Measurements from ENCODE around the gene ZNF236. TPM values are rescaled to one million over a fixed set of nuclear protein-coding genes. Genes with fewer than 3 reads are reported as not detected.

ZNF236 gene
- total and polyA plus RNA-seq, 2 of the 8 experiments (the other 6 are each of a cell fraction or from before 2014, with no cell fraction given): 6.7 to 14.5 TPM

- POLR2A ChIA-PET (ENCODE audit: partially characterized antibody): interaction anchor here (1.5 kb wide), 1 partner anchor 11 kb away, joined by 3 read pairs; no protein-coding TSS in a partner anchor
- no peak overlapping the region for H4K8ac ChIP-seq (ENCODE audit: extremely low read depth, insufficient read depth, low read length)
- no peak overlapping the region for H4K5ac ChIP-seq (ENCODE audit: insufficient read length, low read depth, low read length)
- peaks cover 0 to 1% of the 10 kb centered on the region in 2 experiments for H4K20me1 ChIP-seq (replicated peaks in 1 of 2; ENCODE audit: control insufficient read depth in 1 of 2, insufficient read depth in 2 of 2, low read length in 2 of 2)
- FAIRE-seq: no peak
- H3K4me3 ChIP-seq (ENCODE audit: extremely low read depth in 1 of 4, insufficient read depth in 2 of 4, low read depth in 3 of 4, low read length in 4 of 4): no peak overlapping the region
- peaks cover 0 to 12% (median 3%) of the 10 kb centered on the region in 4 experiments; a peak in 6 of 8 replicates for H3K36me3 ChIP-seq (ENCODE audit: control insufficient read depth in 2 of 4, insufficient read depth in 4 of 4, low read length in 3 of 4)
- no peaks in the 10 kb centered on the region for H3K27me3 ChIP-seq (replicated peaks in 1 of 4; ENCODE audit: control insufficient read depth in 3 of 4, extremely low read depth in 1 of 4, insufficient read depth in 3 of 4, low read length in 3 of 4)
- H2BK15ac ChIP-seq (ENCODE audit: low read length): no peak overlapping the region
- H3K79me2 ChIP-seq (ENCODE audit: control insufficient read depth in 1 of 2, insufficient read depth in 2 of 2, low read length in 2 of 2): no peaks in the 10 kb centered on the region
- CTCF ChIA-PET (ENCODE audit: partially characterized antibody): interaction anchor here (1.0 to 3.7 kb wide), 7 partner anchors 13 to 63 kb away, joined by 3 to 19 read pairs (median 3); no protein-coding TSS in a partner anchor
- H2BK12ac ChIP-seq (ENCODE audit: low read depth, low read length): no peak overlapping the region
- H3K14ac ChIP-seq (ENCODE audit: insufficient read length): no peak overlapping the region
- H3K27ac ChIP-seq (ENCODE audit: low read depth, low read length): no peak overlapping the region
- DNase-seq (ENCODE audit: low read depth in 1 of 2, low spot score in 2 of 2): no peak
- no peak overlapping the region for H2BK120ac ChIP-seq (replicated peaks; ENCODE audit: low read depth, low read length)
- H3K4ac ChIP-seq (replicated peaks; ENCODE audit: insufficient read length, low read depth, low read length): no peak overlapping the region
- no peak overlapping the region for H2BK20ac ChIP-seq (ENCODE audit: low read length)
- no peak overlapping the region for H2AFZ ChIP-seq (ENCODE audit: low read length)
- H2BK5ac ChIP-seq (ENCODE audit: low read depth, low read length): no peak overlapping the region
- no peaks in the 10 kb centered on the region for H3K23me2 ChIP-seq (ENCODE audit: low read depth, low read length)
- no peak overlapping the region for H2AK5ac ChIP-seq (ENCODE audit: low read depth, low read length)
- WGBS, 2 experiments (ENCODE audit: extremely low coverage in 1 of 2, insufficient coverage in 1 of 2, insufficient read length in 1 of 2, insufficient replicate concordance in 2 of 2, low coverage in 1 of 2, low lambda C conversion rate in 2 of 2, missing lambda C conversion rate in 1 of 2): 86% methylated on average over 1 of the region's 1 CpG; no CpG with 5 or more reads in 1 of the 2 experiments
- H3K4me1 ChIP-seq (replicated peaks in 1 of 4; ENCODE audit: control insufficient read depth in 3 of 4, insufficient read depth in 4 of 4, low read length in 3 of 4): no peaks in the 10 kb centered on the region
- H3K23ac ChIP-seq (ENCODE audit: insufficient read length): no peak overlapping the region
- no peaks in the 10 kb centered on the region for H3K79me1 ChIP-seq (ENCODE audit: low read depth, low read length)
- H3K9ac ChIP-seq (replicated peaks in 1 of 4; ENCODE audit: extremely low read depth in 1 of 4, low read depth in 3 of 4, low read length in 3 of 4): no peak overlapping the region
- H3K56ac ChIP-seq (replicated peaks; ENCODE audit: insufficient read length, low read depth, low read length): no peak overlapping the region
- H3K9me3 ChIP-seq (ENCODE audit: insufficient read depth in 2 of 2, low read depth in 1 of 2, low read length in 1 of 2): no peaks in the 10 kb centered on the region
- H4K91ac ChIP-seq (replicated peaks; ENCODE audit: insufficient read length, low read length): no peak overlapping the region
- H3K4me2 ChIP-seq (ENCODE audit: insufficient read depth in 1 of 2, low read depth in 2 of 2, low read length in 2 of 2): no peak overlapping the region
- H3K18ac ChIP-seq (ENCODE audit: extremely low read depth, low read length): no peak overlapping the region
- TF ChIP-seq BACH1 (IDR thresholded peaks at IDR 0.05; ENCODE audit: low read length) (no peak), SUZ12 (IDR thresholded peaks at IDR 0.05; ENCODE audit: low read length) (no peak), ATF2 (IDR thresholded peaks at IDR 0.05; ENCODE audit: low read length) (no peak), USF2 (IDR thresholded peaks at IDR 0.05; ENCODE audit: low read length) (no peak), CTCF (IDR thresholded peaks at IDR 0.05; ENCODE audit: control extremely low read depth in 1 of 3, insufficient read depth in 1 of 3, low read depth in 1 of 3, low read length in 3 of 3) (no peak), TBP (IDR thresholded peaks at IDR 0.05; ENCODE audit: low read depth, low read length) (no peak), CHD2 (IDR thresholded peaks at IDR 0.05; ENCODE audit: low read length) (no peak), TCF12 (IDR thresholded peaks at IDR 0.05; ENCODE audit: low read depth, low read length) (no peak), CEBPB (IDR thresholded peaks at IDR 0.05; ENCODE audit: low read depth, low read length) (no peak)
Observed at GRCh38 chr18:76937597-76937996, 115.2 kb downstream of the ZNF236 start.

Measured in H1 (cell line).